ENCODE results near the gene SLC38A4. TPM values are rescaled to one million over a fixed set of nuclear protein-coding genes. Genes with fewer than 3 reads are reported as not detected.

Gene SLC38A4
- total RNA-seq, 1 donor from 2014 or later: 2.5 TPM

GRCh38 chr12:46847001-46847400 is 21.2 kb upstream of the SLC38A4 start:
- Mint-ChIP-seq H3K4me3 (no peak overlapping the region), H3K9me3 (no peaks in the 10 kb centered on the region), H3K36me3 (no peaks in the 10 kb centered on the region), H3K27me3 (ENCODE audit: insufficient read depth, low read depth) (no peaks in the 10 kb centered on the region), H3K4me1 (no peaks in the 10 kb centered on the region), H3K27ac (no peak overlapping the region)
- Histone ChIP-seq H3K9me3 (ENCODE audit: low read depth) (no peaks in the 10 kb centered on the region), H3K4me3 (no peak overlapping the region), H3K9ac (no peak overlapping the region), H4K20me1 (ENCODE audit: low read depth) (no peaks in the 10 kb centered on the region), H2AFZ (replicated peaks) (no peak overlapping the region), H3K27me3 (no peaks in the 10 kb centered on the region), H3K27ac (no peak overlapping the region), H3K79me2 (ENCODE audit: low read depth) (no peaks in the 10 kb centered on the region), H3K4me2 (no peak overlapping the region), H3F3A (ENCODE audit: low read depth) (no peaks in the 10 kb centered on the region), H3K4me1 (no peaks in the 10 kb centered on the region), H3K36me3 (no peaks in the 10 kb centered on the region)
- no peak for TF ChIP-seq EZH2 (IDR thresholded peaks at IDR 0.05)
- no peak for TF ChIP-seq EZH2phosphoT487 (IDR thresholded peaks at IDR 0.05)
- no peak for TF ChIP-seq CTCF (IDR thresholded peaks at IDR 0.05)
- no peak for DNase-seq (ENCODE audit: low spot score)

- Histone ChIP-seq H3K9me3 (ENCODE audit: low read depth) (no peaks in the 10 kb centered on the region), H3K36me3 (no peaks in the 10 kb centered on the region), H4K20me1 (ENCODE audit: low read depth) (no peaks in the 10 kb centered on the region), H2AFZ (replicated peaks) (no peak overlapping the region), H3K4me1 (no peaks in the 10 kb centered on the region), H3K9ac (no peak overlapping the region), H3K4me3 (no peak overlapping the region), H3F3A (ENCODE audit: low read depth) (no peaks in the 10 kb centered on the region), H3K79me2 (ENCODE audit: low read depth) (no peaks in the 10 kb centered on the region), H3K27ac (no peak overlapping the region), H3K4me2 (no peak overlapping the region), H3K27me3 (no peaks in the 10 kb centered on the region)
- Mint-ChIP-seq H3K9me3 (no peaks in the 10 kb centered on the region), H3K4me1 (no peaks in the 10 kb centered on the region), H3K27me3 (ENCODE audit: insufficient read depth, low read depth) (no peaks in the 10 kb centered on the region), H3K27ac (no peak overlapping the region), H3K4me3 (no peak overlapping the region), H3K36me3 (no peaks in the 10 kb centered on the region)
- TF ChIP-seq EZH2phosphoT487 (IDR thresholded peaks at IDR 0.05): no peak
- no peak for TF ChIP-seq CTCF (IDR thresholded peaks at IDR 0.05)
- TF ChIP-seq EZH2 (IDR thresholded peaks at IDR 0.05): no peak
- no peak for DNase-seq (ENCODE audit: low spot score)
Measured at GRCh38 chr12:46843811-46844210, 18.0 kb upstream of the SLC38A4 start.

GRCh38 chr12:46841891-46842290 is 16.1 kb upstream of the SLC38A4 start:
- H3K27me3 Mint-ChIP-seq (ENCODE audit: insufficient read depth, low read depth): no peaks in the 10 kb centered on the region
- Histone ChIP-seq H3K79me2 (ENCODE audit: low read depth) (no peaks in the 10 kb centered on the region), H3K4me1 (no peaks in the 10 kb centered on the region), H3K4me3 (no peak overlapping the region), H3K4me2 (no peak overlapping the region), H3K9ac (no peak overlapping the region), H3K27me3 (no peaks in the 10 kb centered on the region), H3K36me3 (no peaks in the 10 kb centered on the region), H2AFZ (replicated peaks) (no peak overlapping the region), H3K9me3 (ENCODE audit: low read depth) (no peaks in the 10 kb centered on the region), H4K20me1 (ENCODE audit: low read depth) (no peaks in the 10 kb centered on the region), H3F3A (ENCODE audit: low read depth) (no peaks in the 10 kb centered on the region), H3K27ac (no peak overlapping the region)
- TF ChIP-seq EZH2 (IDR thresholded peaks at IDR 0.05) (no peak), CTCF (IDR thresholded peaks at IDR 0.05) (no peak), EZH2phosphoT487 (IDR thresholded peaks at IDR 0.05) (no peak)
- H3K4me3 Mint-ChIP-seq: no peak overlapping the region
- H3K27ac Mint-ChIP-seq: no peak overlapping the region
- H3K36me3 Mint-ChIP-seq: no peaks in the 10 kb centered on the region
- no peaks in the 10 kb centered on the region for H3K9me3 Mint-ChIP-seq
- no peak for DNase-seq (ENCODE audit: low spot score)
- H3K4me1 Mint-ChIP-seq: no peaks in the 10 kb centered on the region
